K562 (cell line): ENCODE data around the gene TMEM129. TPM values are rescaled to one million over a fixed set of nuclear protein-coding genes. Genes with fewer than 3 reads are reported as not detected.
A peak's percentile ranks its signal among the peaks of the same experiment; 100 is the strongest.

Experiments used
- ARNT ChIP-seq, 2 experiments: fragments of 450-650 bp; IDR thresholded peaks; 2 replicates each; pipeline ENCODE4 v1.6.1; 2016; ENCODE audit warnings: mild to moderate bottlenecking in 1 of 2
- ELF1 ChIP-seq: fragments of 200-800 bp; sonication (Bioruptor generic); IDR thresholded peaks from 2 replicates; pipeline ENCODE4 v1.6.1; 2016; ENCODE audit warnings: missing genetic modification characterization, missing compliant biosample characterization
- HIVEP1 ChIP-seq: fragments of 250-450 bp; sonication (Bioruptor Pico); IDR thresholded peaks from 2 replicates; pipeline ENCODE4 v1.4.0; 2020; ENCODE audit warnings: mild to moderate bottlenecking
- HNRNPL ChIP-seq: fragments of 200-400 bp; formaldehyde crosslinking; IDR thresholded peaks from 2 replicates; pipeline ENCODE4 v1.6.1; 2017; ENCODE audit warnings: low read depth, mild to moderate bottlenecking, low read length
- KLF10 ChIP-seq: fragments of 250-450 bp; sonication (Bioruptor Pico); IDR thresholded peaks from 2 replicates; pipeline ENCODE4 v1.6.1; 2021; ENCODE audit warnings: matching md5 sums
- polyA plus RNA-seq, 8 experiments: library from polyadenylated mRNA; depleted of rRNA in 4 of 8; stranded (reverse) in 5 of 8; unstranded in 3 of 8; fragments of >200 nt; fragmentation: Nextera tagmentation in 2 of 8; fragmentation: Illumina TruSeq in 1 of 8; extraction: Ambion mirVana in 2 of 8; extraction: Trizol in 1 of 8; gene quantifications; 2 replicates each; pipeline versions ENCODE4 v1.2.1 to v1.2.3, GENCODE V29; 2011 to 2014; ENCODE audit warnings: inconsistent platforms in 1 of 8, missing spikeins in 1 of 8
- total RNA-seq, 7 experiments: library from RNA; depleted of rRNA in 6 of 7; stranded (reverse); fragments of >200 nt in 6 of 7; fragmentation: Illumina TruSeq in 2 of 7; extraction: Trizol in 2 of 7; gene quantifications; 2 replicates each; pipeline versions ENCODE4 v1.2.1 to v1.2.3, GENCODE V29; 2011 to 2021; ENCODE audit warnings: low replicate concordance in 1 of 7
- TF ChIP-seq, protein P1 (sequence below): fragments of 450-650 bp; IDR thresholded peaks from 2 replicates; pipeline ENCODE4 v1.6.1; 2016; ENCODE audit warnings: low read depth
- TF ChIP-seq, protein P2 (sequence below): fragments of 250-450 bp; sonication (Bioruptor Pico); IDR thresholded peaks from 2 replicates; pipeline ENCODE4 v1.4.0; 2020
- TF ChIP-seq, protein P3 (sequence below): sonication (generic); formaldehyde crosslinking; IDR thresholded peaks from 2 replicates; pipeline ENCODE4 v1.8.0; 2022; ENCODE audit warnings: mild to moderate bottlenecking, missing genetic modification reagents, borderline replicate concordance
- TF ChIP-seq, protein P4 (sequence below): fragments of 450-650 bp; IDR thresholded peaks from 2 replicates; pipeline ENCODE4 v1.7.0; 2016; ENCODE audit warnings: borderline replicate concordance

TMEM129 gene
- total and polyA plus RNA-seq, 9 of the 15 experiments (the other 6 are each of a cell fraction or from before 2014, with no cell fraction given) = 0.34 to 47.2 (median 18.8) TPM

DNA sequence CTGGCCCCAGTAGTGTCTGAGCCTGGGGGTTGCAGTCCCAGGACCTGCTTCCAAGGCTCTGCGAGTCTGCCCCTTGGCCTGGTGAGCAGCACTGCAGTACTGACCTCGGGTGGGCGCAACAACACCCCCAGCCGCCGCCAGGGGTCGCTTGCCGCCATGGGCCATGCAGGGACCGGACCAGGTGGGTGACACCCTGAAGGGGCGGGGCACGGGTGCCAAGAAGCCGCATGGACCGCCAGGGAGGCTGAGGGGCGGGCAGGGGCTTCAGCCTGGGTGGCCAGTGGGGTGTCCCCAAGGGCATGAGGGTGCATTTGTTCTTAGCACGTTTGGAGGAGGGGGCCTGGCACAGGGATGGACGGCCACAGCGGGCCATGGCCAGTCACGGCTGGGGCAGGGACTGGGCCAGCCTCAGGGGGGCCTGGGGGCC lies 25.2 kb upstream of the TMEM129 start (continued):
- TF ChIP-seq, protein P1, sequence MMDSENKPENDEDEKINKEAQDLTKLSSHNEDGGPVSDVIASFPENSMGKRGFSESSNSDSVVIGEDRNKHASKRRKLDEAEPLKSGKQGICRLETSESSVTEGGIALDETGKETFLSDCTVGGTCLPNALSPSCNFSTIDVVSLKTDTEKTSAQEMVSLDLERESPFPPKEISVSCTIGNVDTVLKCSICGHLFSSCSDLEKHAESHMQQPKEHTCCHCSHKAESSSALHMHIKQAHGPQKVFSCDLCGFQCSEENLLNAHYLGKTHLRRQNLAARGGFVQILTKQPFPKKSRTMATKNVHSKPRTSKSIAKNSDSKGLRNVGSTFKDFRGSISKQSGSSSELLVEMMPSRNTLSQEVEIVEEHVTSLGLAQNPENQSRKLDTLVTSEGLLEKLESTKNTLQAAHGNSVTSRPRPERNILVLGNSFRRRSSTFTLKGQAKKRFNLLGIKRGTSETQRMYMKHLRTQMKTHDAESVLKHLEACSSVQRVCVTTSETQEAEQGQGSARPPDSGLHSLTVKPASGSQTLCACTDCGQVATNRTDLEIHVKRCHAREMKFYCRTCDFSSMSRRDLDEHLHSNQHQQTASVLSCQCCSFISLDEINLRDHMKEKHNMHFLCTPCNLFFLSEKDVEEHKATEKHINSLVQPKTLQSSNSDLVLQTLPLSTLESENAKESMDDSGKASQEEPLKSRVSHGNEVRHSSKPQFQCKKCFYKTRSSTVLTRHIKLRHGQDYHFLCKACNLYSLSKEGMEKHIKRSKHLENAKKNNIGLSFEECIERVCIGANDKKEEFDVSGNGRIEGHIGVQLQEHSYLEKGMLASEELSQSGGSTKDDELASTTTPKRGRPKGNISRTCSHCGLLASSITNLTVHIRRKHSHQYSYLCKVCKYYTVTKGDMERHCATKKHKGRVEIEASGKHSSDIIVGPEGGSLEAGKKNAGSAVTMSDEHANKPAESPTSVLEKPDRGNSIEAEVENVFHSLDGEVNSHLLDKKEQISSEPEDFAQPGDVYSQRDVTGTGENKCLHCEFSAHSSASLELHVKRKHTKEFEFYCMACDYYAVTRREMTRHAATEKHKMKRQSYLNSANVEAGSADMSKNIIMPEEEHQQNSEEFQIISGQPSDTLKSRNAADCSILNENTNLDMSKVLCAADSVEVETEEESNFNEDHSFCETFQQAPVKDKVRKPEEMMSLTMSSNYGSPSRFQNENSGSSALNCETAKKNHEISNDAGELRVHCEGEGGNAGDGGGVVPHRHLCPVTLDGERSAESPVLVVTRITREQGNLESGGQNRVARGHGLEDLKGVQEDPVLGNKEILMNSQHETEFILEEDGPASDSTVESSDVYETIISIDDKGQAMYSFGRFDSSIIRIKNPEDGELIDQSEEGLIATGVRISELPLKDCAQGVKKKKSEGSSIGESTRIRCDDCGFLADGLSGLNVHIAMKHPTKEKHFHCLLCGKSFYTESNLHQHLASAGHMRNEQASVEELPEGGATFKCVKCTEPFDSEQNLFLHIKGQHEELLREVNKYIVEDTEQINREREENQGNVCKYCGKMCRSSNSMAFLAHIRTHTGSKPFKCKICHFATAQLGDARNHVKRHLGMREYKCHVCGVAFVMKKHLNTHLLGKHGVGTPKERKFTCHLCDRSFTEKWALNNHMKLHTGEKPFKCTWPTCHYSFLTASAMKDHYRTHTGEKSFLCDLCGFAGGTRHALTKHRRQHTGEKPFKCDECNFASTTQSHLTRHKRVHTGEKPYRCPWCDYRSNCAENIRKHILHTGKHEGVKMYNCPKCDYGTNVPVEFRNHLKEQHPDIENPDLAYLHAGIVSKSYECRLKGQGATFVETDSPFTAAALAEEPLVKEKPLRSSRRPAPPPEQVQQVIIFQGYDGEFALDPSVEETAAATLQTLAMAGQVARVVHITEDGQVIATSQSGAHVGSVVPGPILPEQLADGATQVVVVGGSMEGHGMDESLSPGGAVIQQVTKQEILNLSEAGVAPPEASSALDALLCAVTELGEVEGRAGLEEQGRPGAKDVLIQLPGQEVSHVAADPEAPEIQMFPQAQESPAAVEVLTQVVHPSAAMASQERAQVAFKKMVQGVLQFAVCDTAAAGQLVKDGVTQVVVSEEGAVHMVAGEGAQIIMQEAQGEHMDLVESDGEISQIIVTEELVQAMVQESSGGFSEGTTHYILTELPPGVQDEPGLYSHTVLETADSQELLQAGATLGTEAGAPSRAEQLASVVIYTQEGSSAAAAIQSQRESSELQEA = no peak
- TF ChIP-seq, protein P2, sequence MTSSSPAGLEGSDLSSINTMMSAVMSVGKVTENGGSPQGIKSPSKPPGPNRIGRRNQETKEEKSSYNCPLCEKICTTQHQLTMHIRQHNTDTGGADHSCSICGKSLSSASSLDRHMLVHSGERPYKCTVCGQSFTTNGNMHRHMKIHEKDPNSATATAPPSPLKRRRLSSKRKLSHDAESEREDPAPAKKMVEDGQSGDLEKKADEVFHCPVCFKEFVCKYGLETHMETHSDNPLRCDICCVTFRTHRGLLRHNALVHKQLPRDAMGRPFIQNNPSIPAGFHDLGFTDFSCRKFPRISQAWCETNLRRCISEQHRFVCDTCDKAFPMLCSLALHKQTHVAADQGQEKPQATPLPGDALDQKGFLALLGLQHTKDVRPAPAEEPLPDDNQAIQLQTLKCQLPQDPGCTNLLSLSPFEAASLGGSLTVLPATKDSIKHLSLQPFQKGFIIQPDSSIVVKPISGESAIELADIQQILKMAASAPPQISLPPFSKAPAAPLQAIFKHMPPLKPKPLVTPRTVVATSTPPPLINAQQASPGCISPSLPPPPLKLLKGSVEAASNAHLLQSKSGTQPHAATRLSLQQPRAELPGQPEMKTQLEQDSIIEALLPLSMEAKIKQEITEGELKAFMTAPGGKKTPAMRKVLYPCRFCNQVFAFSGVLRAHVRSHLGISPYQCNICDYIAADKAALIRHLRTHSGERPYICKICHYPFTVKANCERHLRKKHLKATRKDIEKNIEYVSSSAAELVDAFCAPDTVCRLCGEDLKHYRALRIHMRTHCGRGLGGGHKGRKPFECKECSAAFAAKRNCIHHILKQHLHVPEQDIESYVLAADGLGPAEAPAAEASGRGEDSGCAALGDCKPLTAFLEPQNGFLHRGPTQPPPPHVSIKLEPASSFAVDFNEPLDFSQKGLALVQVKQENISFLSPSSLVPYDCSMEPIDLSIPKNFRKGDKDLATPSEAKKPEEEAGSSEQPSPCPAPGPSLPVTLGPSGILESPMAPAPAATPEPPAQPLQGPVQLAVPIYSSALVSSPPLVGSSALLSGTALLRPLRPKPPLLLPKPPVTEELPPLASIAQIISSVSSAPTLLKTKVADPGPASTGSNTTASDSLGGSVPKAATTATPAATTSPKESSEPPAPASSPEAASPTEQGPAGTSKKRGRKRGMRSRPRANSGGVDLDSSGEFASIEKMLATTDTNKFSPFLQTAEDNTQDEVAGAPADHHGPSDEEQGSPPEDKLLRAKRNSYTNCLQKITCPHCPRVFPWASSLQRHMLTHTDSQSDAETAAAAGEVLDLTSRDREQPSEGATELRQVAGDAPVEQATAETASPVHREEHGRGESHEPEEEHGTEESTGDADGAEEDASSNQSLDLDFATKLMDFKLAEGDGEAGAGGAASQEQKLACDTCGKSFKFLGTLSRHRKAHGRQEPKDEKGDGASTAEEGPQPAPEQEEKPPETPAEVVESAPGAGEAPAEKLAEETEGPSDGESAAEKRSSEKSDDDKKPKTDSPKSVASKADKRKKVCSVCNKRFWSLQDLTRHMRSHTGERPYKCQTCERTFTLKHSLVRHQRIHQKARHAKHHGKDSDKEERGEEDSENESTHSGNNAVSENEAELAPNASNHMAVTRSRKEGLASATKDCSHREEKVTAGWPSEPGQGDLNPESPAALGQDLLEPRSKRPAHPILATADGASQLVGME = no peak
- TF ChIP-seq HNRNPL = peak; percentile 91; the same call in 1 of the 2 replicates
- TF ChIP-seq, protein P3, sequence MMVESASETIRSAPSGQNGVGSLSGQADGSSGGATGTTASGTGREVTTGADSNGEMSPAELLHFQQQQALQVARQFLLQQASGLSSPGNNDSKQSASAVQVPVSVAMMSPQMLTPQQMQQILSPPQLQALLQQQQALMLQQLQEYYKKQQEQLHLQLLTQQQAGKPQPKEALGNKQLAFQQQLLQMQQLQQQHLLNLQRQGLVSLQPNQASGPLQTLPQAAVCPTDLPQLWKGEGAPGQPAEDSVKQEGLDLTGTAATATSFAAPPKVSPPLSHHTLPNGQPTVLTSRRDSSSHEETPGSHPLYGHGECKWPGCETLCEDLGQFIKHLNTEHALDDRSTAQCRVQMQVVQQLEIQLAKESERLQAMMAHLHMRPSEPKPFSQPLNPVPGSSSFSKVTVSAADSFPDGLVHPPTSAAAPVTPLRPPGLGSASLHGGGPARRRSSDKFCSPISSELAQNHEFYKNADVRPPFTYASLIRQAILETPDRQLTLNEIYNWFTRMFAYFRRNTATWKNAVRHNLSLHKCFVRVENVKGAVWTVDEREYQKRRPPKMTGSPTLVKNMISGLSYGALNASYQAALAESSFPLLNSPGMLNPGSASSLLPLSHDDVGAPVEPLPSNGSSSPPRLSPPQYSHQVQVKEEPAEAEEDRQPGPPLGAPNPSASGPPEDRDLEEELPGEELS (CRISPR knock-in tag) = no peak
- no peak for TF ChIP-seq ARNT (IDR thresholded peaks at IDR 0.05)
- TF ChIP-seq, protein P4, sequence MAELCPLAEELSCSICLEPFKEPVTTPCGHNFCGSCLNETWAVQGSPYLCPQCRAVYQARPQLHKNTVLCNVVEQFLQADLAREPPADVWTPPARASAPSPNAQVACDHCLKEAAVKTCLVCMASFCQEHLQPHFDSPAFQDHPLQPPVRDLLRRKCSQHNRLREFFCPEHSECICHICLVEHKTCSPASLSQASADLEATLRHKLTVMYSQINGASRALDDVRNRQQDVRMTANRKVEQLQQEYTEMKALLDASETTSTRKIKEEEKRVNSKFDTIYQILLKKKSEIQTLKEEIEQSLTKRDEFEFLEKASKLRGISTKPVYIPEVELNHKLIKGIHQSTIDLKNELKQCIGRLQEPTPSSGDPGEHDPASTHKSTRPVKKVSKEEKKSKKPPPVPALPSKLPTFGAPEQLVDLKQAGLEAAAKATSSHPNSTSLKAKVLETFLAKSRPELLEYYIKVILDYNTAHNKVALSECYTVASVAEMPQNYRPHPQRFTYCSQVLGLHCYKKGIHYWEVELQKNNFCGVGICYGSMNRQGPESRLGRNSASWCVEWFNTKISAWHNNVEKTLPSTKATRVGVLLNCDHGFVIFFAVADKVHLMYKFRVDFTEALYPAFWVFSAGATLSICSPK = no peak
- no peak for TF ChIP-seq HIVEP1 (CRISPR knock-in tag)
- TF ChIP-seq ELF1 (tag) = no peak
- no peak for TF ChIP-seq KLF10 (CRISPR knock-in tag)
